Sigmoid colon (tissue), 7 donors: Measurements from ENCODE around the gene SMC4. TPM values are rescaled to one million over a fixed set of nuclear protein-coding genes. Genes with fewer than 3 reads are reported as not detected.

Source experiments
- DNase-seq: peaks from one replicate; pipeline ENCODE4 v3.0.0-alpha.2; 2019
- H3K27ac ChIP-seq, 4 donors: fragments of 200-600 bp; sonication (generic); one replicate each; pipeline ENCODE4 v1.5.1; 2016 to 2019; ENCODE audit warnings: mild to moderate bottlenecking in 1 of 4
- H3K27me3 ChIP-seq, 3 donors: fragments of 200-600 bp; sonication (generic); one replicate each; pipeline ENCODE4 v1.5.1; 2019; ENCODE audit warnings: mild to moderate bottlenecking in 1 of 3
- H3K36me3 ChIP-seq, 4 donors: fragments of 200-600 bp; sonication (generic); one replicate each; pipeline ENCODE4 v1.5.1; 2016 to 2019
- H3K4me1 ChIP-seq, 4 donors: fragments of 200-600 bp; sonication (generic); one replicate each; pipeline ENCODE4 v1.5.1; 2017 to 2019
- H3K4me3 ChIP-seq, 4 donors: fragments of 200-600 bp; sonication (generic); one replicate each; pipeline ENCODE4 v1.5.1; 2017 to 2019; ENCODE audit warnings: mild to moderate bottlenecking in 2 of 4, moderate library complexity in 1 of 4
- H3K9me3 ChIP-seq, 4 donors: fragments of 200-600 bp in 3 of 4; sonication (generic) in 3 of 4; one replicate each; pipeline versions ENCODE4 v1.5.1 to v1.6.1; 2013 to 2019
- EP300 ChIP-seq, 4 donors: sonication (generic); formaldehyde crosslinking; IDR thresholded peaks; one replicate each; pipeline ENCODE4 v1.6.1; 2017; ENCODE audit warnings: antibody characterized with exemption in 4 of 4
- POLR2A ChIP-seq, 2 donors: fragments of 450-650 bp; IDR thresholded peaks; one replicate each; pipeline ENCODE4 v1.6.1; 2016; ENCODE audit warnings: antibody characterized with exemption in 2 of 2, mild to moderate bottlenecking in 2 of 2, moderate library complexity in 2 of 2
- POLR2AphosphoS5 ChIP-seq, 4 donors: sonication (generic); formaldehyde crosslinking; IDR thresholded peaks; one replicate each; pipeline ENCODE4 v1.6.1; 2017; ENCODE audit warnings: antibody characterized with exemption in 4 of 4
- WGBS, 2 donors: extraction: QIAGEN DNeasy Blood & Tissue Kit; methylation state at CpG; one replicate each; pipeline ENCODE4 v1.1.7; 2013; 5-methylcytosine and 5-hydroxymethylcytosine counted together
- intact Hi-C: fragments of 100-400 bp; cut with DNase I; formaldehyde crosslinking; loops from one replicate; pipeline ENCODE4 v1.15.1; 2023
- polyA plus RNA-seq, 3 donors: library from polyadenylated mRNA; stranded (reverse); fragments of 200-250 nt; gene quantifications; one replicate each; pipeline ENCODE4 v1.2.3, GENCODE V29; 2013
- total RNA-seq, 4 donors: library from RNA; depleted of rRNA; stranded (reverse); fragments of >200 nt; gene quantifications; one replicate each; pipeline ENCODE4 v1.1.0, GENCODE V29; 2016
- TF ChIP-seq, protein P1 (sequence below), 4 experiments: fragments of 450-650 bp in 3 of 4; fragments of 200-600 bp in 1 of 4; IDR thresholded peaks; one replicate each; pipeline ENCODE4 v1.5.1; 2016 to 2019; ENCODE audit warnings: antibody characterized with exemption in 4 of 4, mild to moderate bottlenecking in 3 of 4, moderate library complexity in 2 of 4
- donor health status: healthy with polysubstance abuse.
- donor health status: Bipolar disorder and iron deficiency.
- donor health status: healthy.

Gene SMC4
- total and polyA plus RNA-seq, 7 donors, result 13.8 to 44.6 (median 28.0) TPM

DNA sequence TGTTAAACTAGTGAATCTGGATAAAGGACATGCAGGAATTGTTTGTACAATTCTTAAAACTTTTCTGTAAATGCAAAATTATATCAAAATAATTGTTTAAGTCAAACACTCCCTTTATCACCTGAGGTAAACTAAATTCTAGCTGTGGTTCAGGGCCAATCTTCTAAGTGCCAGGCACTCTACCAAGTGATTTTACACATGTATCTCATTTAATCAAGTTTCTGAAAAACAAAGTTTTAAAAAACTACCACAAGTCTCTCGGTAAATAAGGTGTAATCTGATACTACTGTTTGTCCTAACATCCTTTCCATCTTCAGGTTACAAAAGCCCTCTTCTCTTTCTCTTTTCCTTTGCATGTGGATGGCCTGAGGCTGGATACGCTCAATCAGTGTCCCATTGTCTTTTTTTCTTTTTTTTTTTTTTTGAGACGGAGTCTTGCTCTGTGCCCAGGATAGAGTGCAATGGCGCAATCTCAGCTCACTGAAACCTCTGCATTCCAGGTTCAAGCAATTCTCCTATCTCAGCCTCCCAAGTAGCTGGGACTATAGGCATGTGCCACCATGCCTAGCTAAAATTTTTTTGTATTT is 19.7 kb upstream of the SMC4 start:
- intact Hi-C loops, result no loop called here
- 95 to 96% methylated on average over 4 of the region's 4 CpGs for WGBS, 2 donors

DNA sequence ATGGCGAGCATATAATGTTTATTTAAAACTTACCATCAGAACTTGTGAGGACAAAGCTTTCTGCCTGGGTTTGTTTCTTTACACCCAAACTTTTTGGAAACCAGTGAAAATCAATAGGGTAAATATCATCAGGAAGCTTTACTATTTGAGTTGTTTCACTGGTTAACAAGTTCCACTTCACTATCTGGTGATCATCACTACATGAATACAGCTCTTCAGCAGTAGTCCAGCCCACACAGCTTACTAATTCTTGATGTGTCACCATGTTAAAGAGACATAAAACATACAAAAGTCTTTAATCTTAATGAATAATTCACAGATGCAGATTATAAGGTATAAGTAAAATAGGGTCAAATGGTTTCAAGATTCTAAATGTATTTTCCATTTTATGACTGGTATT is 18.0 kb upstream of the SMC4 start:
- H3K36me3 ChIP-seq, result peaks cover 0 to 7% (median 0%) of the 10 kb centered on the region in 4 donors
- H3K27ac ChIP-seq, result no peak overlapping the region
- intact Hi-C loops, result no loop called here
- H3K4me3 ChIP-seq, result no peak overlapping the region
- DNase-seq, result no peak
- H3K4me1 ChIP-seq, result peaks cover 0 to 7% (median 0%) of the 10 kb centered on the region in 4 donors
- no peaks in the 10 kb centered on the region for H3K27me3 ChIP-seq
- H3K9me3 ChIP-seq, result no peaks in the 10 kb centered on the region
- TF ChIP-seq, protein P1, sequence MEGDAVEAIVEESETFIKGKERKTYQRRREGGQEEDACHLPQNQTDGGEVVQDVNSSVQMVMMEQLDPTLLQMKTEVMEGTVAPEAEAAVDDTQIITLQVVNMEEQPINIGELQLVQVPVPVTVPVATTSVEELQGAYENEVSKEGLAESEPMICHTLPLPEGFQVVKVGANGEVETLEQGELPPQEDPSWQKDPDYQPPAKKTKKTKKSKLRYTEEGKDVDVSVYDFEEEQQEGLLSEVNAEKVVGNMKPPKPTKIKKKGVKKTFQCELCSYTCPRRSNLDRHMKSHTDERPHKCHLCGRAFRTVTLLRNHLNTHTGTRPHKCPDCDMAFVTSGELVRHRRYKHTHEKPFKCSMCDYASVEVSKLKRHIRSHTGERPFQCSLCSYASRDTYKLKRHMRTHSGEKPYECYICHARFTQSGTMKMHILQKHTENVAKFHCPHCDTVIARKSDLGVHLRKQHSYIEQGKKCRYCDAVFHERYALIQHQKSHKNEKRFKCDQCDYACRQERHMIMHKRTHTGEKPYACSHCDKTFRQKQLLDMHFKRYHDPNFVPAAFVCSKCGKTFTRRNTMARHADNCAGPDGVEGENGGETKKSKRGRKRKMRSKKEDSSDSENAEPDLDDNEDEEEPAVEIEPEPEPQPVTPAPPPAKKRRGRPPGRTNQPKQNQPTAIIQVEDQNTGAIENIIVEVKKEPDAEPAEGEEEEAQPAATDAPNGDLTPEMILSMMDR (IDR thresholded peaks at IDR 0.05), result no peak
- TF ChIP-seq EP300 (IDR thresholded peaks at IDR 0.05) (no peak), POLR2A (IDR thresholded peaks at IDR 0.05) (no peak), POLR2AphosphoS5 (IDR thresholded peaks at IDR 0.05) (no peak)
- 92 to 97% methylated on average over 1 of the region's 1 CpG for WGBS, 2 donors

More for the DNA sequence above, 19.7 kb upstream of the SMC4 start:
- TF ChIP-seq POLR2AphosphoS5 (IDR thresholded peaks at IDR 0.05) (no peak), EP300 (IDR thresholded peaks at IDR 0.05) (no peak), POLR2A (IDR thresholded peaks at IDR 0.05) (no peak)
- TF ChIP-seq, protein P1 (IDR thresholded peaks at IDR 0.05), result no peak
- H3K36me3 ChIP-seq, result peaks cover 0 to 24% (median 0%) of the 10 kb centered on the region in 4 donors
- no peaks in the 10 kb centered on the region for H3K4me1 ChIP-seq
- no peak for DNase-seq
- H3K27me3 ChIP-seq, result no peaks in the 10 kb centered on the region
- H3K27ac ChIP-seq, result no peak overlapping the region
- H3K4me3 ChIP-seq, result no peak overlapping the region
- H3K9me3 ChIP-seq, result no peaks in the 10 kb centered on the region

DNA sequence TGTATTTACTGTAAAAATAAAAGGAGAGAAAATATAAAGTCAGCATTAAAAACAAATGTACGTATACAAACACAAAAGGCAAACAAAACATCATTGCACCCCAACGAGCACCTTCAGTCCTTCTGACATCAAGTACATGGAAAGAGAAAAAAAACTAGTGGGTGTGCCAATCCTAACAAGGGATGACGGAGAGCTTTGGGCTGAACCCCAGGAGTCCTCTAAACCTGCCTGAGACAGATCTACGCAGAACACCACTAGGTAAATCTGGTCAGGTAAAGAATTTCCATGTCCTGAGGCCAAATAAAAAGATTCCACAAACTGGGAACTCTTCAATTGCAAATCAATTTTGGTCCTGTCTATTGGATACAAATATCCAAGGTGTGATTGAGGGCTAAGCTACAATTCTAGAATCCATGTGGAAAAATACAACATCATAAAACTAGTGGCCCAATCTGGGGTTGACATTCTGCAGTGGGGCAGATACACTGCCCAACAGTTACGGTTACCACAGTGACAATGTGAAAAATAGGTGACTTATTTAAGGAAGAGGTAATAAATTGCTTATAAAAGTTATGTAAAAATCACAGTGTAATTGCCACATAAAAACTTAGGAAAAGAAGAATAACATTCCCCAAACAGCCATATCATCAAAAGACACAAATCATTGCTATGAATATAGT is 14.7 kb upstream of the SMC4 start:
- Histone ChIP-seq H3K27me3 (no peaks in the 10 kb centered on the region), H3K36me3 (peaks cover 0 to 4% (median 0%) of the 10 kb centered on the region in 4 donors), H3K9me3 (no peaks in the 10 kb centered on the region), H3K4me3 (no peak overlapping the region), H3K4me1 (peaks cover 0 to 7% (median 0%) of the 10 kb centered on the region in 4 donors), H3K27ac (no peak overlapping the region)
- TF ChIP-seq, protein P1 (IDR thresholded peaks at IDR 0.05), result no peak
- no peak for TF ChIP-seq EP300 (IDR thresholded peaks at IDR 0.05)
- TF ChIP-seq POLR2AphosphoS5 (IDR thresholded peaks at IDR 0.05), result no peak
- no peak for TF ChIP-seq POLR2A (IDR thresholded peaks at IDR 0.05)
- no peak for DNase-seq
- WGBS, 2 donors, result 24 to 75% methylated on average over 5 of the region's 5 CpGs
- intact Hi-C loops, result no loop called here

DNA sequence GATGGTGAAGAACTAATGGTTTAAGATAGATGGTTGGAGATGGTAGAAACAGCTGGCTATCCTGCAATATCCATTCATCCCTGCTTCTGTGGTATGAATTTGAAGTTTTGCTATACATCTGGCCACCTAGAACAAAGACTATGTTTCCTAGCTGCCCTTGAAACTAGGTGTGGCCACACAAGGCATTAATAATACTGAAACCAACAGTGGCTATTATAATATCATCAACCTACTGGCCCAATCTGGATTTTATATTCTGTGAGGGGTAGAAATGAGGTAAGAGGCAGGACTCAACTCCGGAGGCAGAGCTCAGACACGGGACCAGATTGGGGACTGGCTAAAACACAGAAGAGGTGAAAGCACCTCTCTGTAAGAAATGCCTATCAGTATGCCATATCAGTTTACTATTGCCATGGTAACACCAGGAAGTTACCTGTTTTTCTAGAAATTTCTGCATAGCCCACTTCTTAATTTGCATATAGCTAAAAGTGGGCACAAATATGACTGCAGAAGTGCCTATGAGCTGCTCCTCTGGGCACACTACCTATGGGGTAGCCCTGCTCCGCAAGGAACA is 8.8 kb upstream of the SMC4 start:
- H3K27ac ChIP-seq, result no peak overlapping the region
- intact Hi-C loops, result loop anchor here (10.0 kb wide), 1 partner anchor 586 kb away; no protein-coding TSS in a partner anchor
- H3K9me3 ChIP-seq, result no peaks in the 10 kb centered on the region
- no peak for DNase-seq
- H3K4me3 ChIP-seq, result no peak overlapping the region
- TF ChIP-seq EP300 (IDR thresholded peaks at IDR 0.05), result no peak
- peaks cover 0 to 3% (median 0%) of the 10 kb centered on the region in 4 donors for H3K4me1 ChIP-seq
- 91 to 93% methylated on average over 3 of the region's 3 CpGs for WGBS, 2 donors
- no peaks in the 10 kb centered on the region for H3K36me3 ChIP-seq
- no peaks in the 10 kb centered on the region for H3K27me3 ChIP-seq

DNA sequence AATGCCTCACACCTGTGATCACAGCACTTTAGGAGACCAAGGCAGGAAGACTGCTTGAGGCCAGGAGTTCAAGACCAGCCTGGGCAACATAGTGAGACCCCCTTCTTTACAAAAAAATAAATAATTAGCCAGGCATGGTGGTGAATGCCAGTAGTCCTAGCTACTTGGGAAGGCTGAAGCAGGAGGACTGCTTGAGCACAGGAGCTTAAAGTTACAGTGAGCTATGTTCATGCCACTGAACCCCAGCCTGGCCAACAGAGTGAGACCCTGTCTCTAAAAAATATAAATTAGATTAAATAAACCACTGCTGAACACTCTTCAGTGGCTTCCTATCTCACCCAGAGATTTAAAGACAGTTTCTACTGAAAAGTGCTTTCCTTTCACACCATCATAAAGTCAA is 6.7 kb upstream of the SMC4 start:
- Histone ChIP-seq H3K27me3 (no peaks in the 10 kb centered on the region), H3K9me3 (no peaks in the 10 kb centered on the region), H3K36me3 (no peaks in the 10 kb centered on the region), H3K27ac (no peak overlapping the region), H3K4me3 (no peak overlapping the region), H3K4me1 (peaks cover 0 to 2% (median 0%) of the 10 kb centered on the region in 4 donors)
- no peak for TF ChIP-seq EP300 (IDR thresholded peaks at IDR 0.05)
- TF ChIP-seq, protein P1 (IDR thresholded peaks at IDR 0.05), result no peak
- TF ChIP-seq POLR2A (IDR thresholded peaks at IDR 0.05), result no peak
- TF ChIP-seq POLR2AphosphoS5 (IDR thresholded peaks at IDR 0.05), result no peak
- intact Hi-C loops, result loop anchor here (10.0 kb wide), 1 partner anchor 588 kb away; no protein-coding TSS in a partner anchor
- DNase-seq, result no peak
